HUES64 (cell line): Measurements from ENCODE around the gene TYK2.
"Not testable (repeated sequence)": the region's sequence is repeated elsewhere in the genome, so short reads cannot be mapped to it uniquely, and the experiment has no call there.

Experiments
- H3K27ac ChIP-seq: 2 replicates; pipeline ENCODE4 v1.7.0; 2013; ENCODE audit warnings: low read depth, low read length, inconsistent platforms
- H3K27me3 ChIP-seq: 2 replicates; pipeline ENCODE4 v1.6.1; 2013; ENCODE audit warnings: mild to moderate bottlenecking, low read length; ENCODE audit not compliant: insufficient read depth
- H3K36me3 ChIP-seq: 2 replicates; pipeline ENCODE4 v1.6.1; 2013; ENCODE audit warnings: mild to moderate bottlenecking, low read length; ENCODE audit not compliant: insufficient read depth
- H3K4me1 ChIP-seq: 2 replicates; pipeline ENCODE4 v1.6.1; 2013; ENCODE audit warnings: mild to moderate bottlenecking, low read length, moderate library complexity; ENCODE audit not compliant: insufficient read depth
- H3K4me3 ChIP-seq: 2 replicates; pipeline ENCODE4 v1.5.1; 2013; ENCODE audit warnings: mild to moderate bottlenecking, low read length, moderate library complexity
- H3K9ac ChIP-seq: 2 replicates; pipeline ENCODE4 v1.6.1; 2013; ENCODE audit warnings: mild to moderate bottlenecking, low read depth, low read length
- H3K9me3 ChIP-seq: 2 replicates; pipeline ENCODE4 v1.6.1; 2013; ENCODE audit warnings: low read depth, low read length; ENCODE audit not compliant: insufficient read depth
- WGBS: fragments of 150-250, 120-280 bp; methylation state at CpG from one replicate; pipeline ENCODE4 v1.1.7; 2013; ENCODE audit warnings: missing lambda C conversion rate; 5-methylcytosine and 5-hydroxymethylcytosine counted together

The TYK2 gene

GRCh38 chr19:10392120-10392519 lies 11.7 kb upstream of the TYK2 start:
- Histone ChIP-seq H3K4me1 (no peaks in the 10 kb centered on the region), H3K36me3 (peaks cover 54% of the 10 kb centered on the region), H3K9ac (no peak overlapping the region), H3K4me3 (no peak overlapping the region), H3K27ac (no peak overlapping the region), H3K27me3 (no peaks in the 10 kb centered on the region), H3K9me3 (no peaks in the 10 kb centered on the region)
- 95% methylated on average over 6 of the region's 6 CpGs for WGBS

- Histone ChIP-seq H3K27ac (no peak overlapping the region), H3K9me3 (no peaks in the 10 kb centered on the region), H3K27me3 (no peaks in the 10 kb centered on the region), H3K4me3 (no peak overlapping the region), H3K36me3 (peaks cover 46% of the 10 kb centered on the region), H3K4me1 (no peaks in the 10 kb centered on the region), H3K9ac (no peak overlapping the region)
- WGBS: 74% methylated on average over 9 of the region's 9 CpGs
Observed at GRCh38 chr19:10390652-10391286, 10.4 kb upstream of the TYK2 start.

GRCh38 chr19:10389863-10390262 lies 9.5 kb upstream of the TYK2 start:
- WGBS: 76% methylated on average over 12 of the region's 12 CpGs
- no peak overlapping the region for H3K4me3 ChIP-seq
- no peaks in the 10 kb centered on the region for H3K9me3 ChIP-seq
- no peak overlapping the region for H3K27ac ChIP-seq
- no peaks in the 10 kb centered on the region for H3K4me1 ChIP-seq
- no peaks in the 10 kb centered on the region for H3K27me3 ChIP-seq
- peaks cover 39% of the 10 kb centered on the region for H3K36me3 ChIP-seq
- H3K9ac ChIP-seq: no peak overlapping the region

- Histone ChIP-seq H3K27me3 (no peaks in the 10 kb centered on the region), H3K4me3 (no peak overlapping the region), H3K9me3 (no peaks in the 10 kb centered on the region), H3K9ac (no peak overlapping the region), H3K27ac (no peak overlapping the region), H3K4me1 (no peaks in the 10 kb centered on the region), H3K36me3 (peaks cover 31% of the 10 kb centered on the region)
- 5% methylated on average over 3 of the region's 3 CpGs for WGBS
Observed at GRCh38 chr19:10388957-10389356, 8.6 kb upstream of the TYK2 start.

- Histone ChIP-seq H3K9me3 (no peaks in the 10 kb centered on the region), H3K27me3 (no peaks in the 10 kb centered on the region), H3K9ac (no peak overlapping the region), H3K4me1 (peaks cover 2% of the 10 kb centered on the region; the same call in 1 of the 2 replicates), H3K27ac (no peak overlapping the region), H3K36me3 (no peaks in the 10 kb centered on the region), H3K4me3 (no peak overlapping the region)
- WGBS: 72% methylated on average over 9 of the region's 9 CpGs
Observed at GRCh38 chr19:10384580-10384979, 4.2 kb upstream of the TYK2 start.

GRCh38 chr19:10383223-10383499 lies 2.8 kb upstream of the TYK2 start:
- not testable (repeated sequence) for H3K9ac ChIP-seq, H3K4me1 ChIP-seq, H3K27me3 ChIP-seq, H3K9me3 ChIP-seq, H3K27ac ChIP-seq, H3K4me3 ChIP-seq, H3K36me3 ChIP-seq
- WGBS: 94% methylated on average over 8 of the region's 8 CpGs

GRCh38 chr19:10379880-10380312 lies 476 bp downstream of the TYK2 start:
- H3K27ac ChIP-seq: peak overlapping the region; percentile 6; the same call in 1 of the 2 replicates
- no peaks in the 10 kb centered on the region for H3K27me3 ChIP-seq

GRCh38 chr19:10378124-10378523 lies 2.2 kb downstream of the TYK2 start:
- no peak overlapping the region for H3K4me3 ChIP-seq
- 96% methylated on average over 8 of the region's 8 CpGs for WGBS
- H3K36me3 ChIP-seq: peaks cover 16% of the 10 kb centered on the region
- no peak overlapping the region for H3K9ac ChIP-seq
- no peak overlapping the region for H3K27ac ChIP-seq
- H3K27me3 ChIP-seq: no peaks in the 10 kb centered on the region
- peaks cover 3% of the 10 kb centered on the region; the same call in 1 of the 2 replicates for H3K4me1 ChIP-seq
- H3K9me3 ChIP-seq: no peaks in the 10 kb centered on the region

More at GRCh38 chr19:10379880-10380312, 476 bp downstream of the TYK2 start:
- Histone ChIP-seq H3K9ac (peak overlapping the region; percentile 62), H3K36me3 (peaks cover 13% of the 10 kb centered on the region), H3K4me1 (peaks cover 3% of the 10 kb centered on the region; the same call in 1 of the 2 replicates), H3K4me3 (peak overlapping the region; percentile 71), H3K9me3 (no peaks in the 10 kb centered on the region)
- 0% methylated on average over 7 of the region's 10 CpGs for WGBS

GRCh38 chr19:10377140-10377640 lies 3.2 kb downstream of the TYK2 start:
- H3K9me3 ChIP-seq, H3K27me3 ChIP-seq, H3K27ac ChIP-seq, H3K4me3 ChIP-seq, H3K9ac ChIP-seq, H3K4me1 ChIP-seq: not testable (repeated sequence)
- H3K36me3 ChIP-seq: peaks cover 19% of the 10 kb centered on the region
- 94% methylated on average over 2 of the region's 2 CpGs for WGBS

- 95% methylated on average over 5 of the region's 5 CpGs for WGBS
- H3K4me3 ChIP-seq: no peak overlapping the region
- peaks cover 19% of the 10 kb centered on the region for H3K36me3 ChIP-seq
Observed at GRCh38 chr19:10374931-10375330, 5.4 kb downstream of the TYK2 start.

GRCh38 chr19:10372690-10373089 lies 7.7 kb downstream of the TYK2 start:
- Histone ChIP-seq H3K36me3 (peaks cover 28% of the 10 kb centered on the region), H3K27me3 (no peaks in the 10 kb centered on the region), H3K9ac (no peak overlapping the region), H3K27ac (no peak overlapping the region), H3K4me3 (no peak overlapping the region), H3K4me1 (no peaks in the 10 kb centered on the region), H3K9me3 (no peaks in the 10 kb centered on the region)
- 96% methylated on average over 3 of the region's 3 CpGs for WGBS

More at GRCh38 chr19:10374931-10375330, 5.4 kb downstream of the TYK2 start:
- no peak overlapping the region for H3K27ac ChIP-seq
- no peaks in the 10 kb centered on the region for H3K27me3 ChIP-seq
- peaks cover 3% of the 10 kb centered on the region; the same call in 1 of the 2 replicates for H3K4me1 ChIP-seq
- no peak overlapping the region for H3K9ac ChIP-seq
- no peaks in the 10 kb centered on the region for H3K9me3 ChIP-seq
